HG03280 (cell line): Measurements from ENCODE around the gene NAALADL2.
"Not testable (repeated sequence)": the region's sequence is repeated elsewhere in the genome, so short reads cannot be mapped to it uniquely, and the experiment has no call there.

Experiments used
- ATAC-seq: cut with Tn5 transposase; IDR thresholded peaks from one replicate; pipeline ENCODE4 v1.9.1; 2021; ENCODE audit warnings: mild to moderate bottlenecking, moderate library complexity; ENCODE audit not compliant: unreplicated experiment

Gene NAALADL2

GRCh38 chr3:175792245-175792644 lies 933.1 kb downstream of the NAALADL2 start:
- ATAC-seq, result no peak

GRCh38 chr3:175798326-175798725 lies 939.2 kb downstream of the NAALADL2 start:
- no peak for ATAC-seq

GRCh38 chr3:175805825-175806224 lies 946.7 kb downstream of the NAALADL2 start:
- ATAC-seq, result no peak

- no peak for ATAC-seq
Observed at GRCh38 chr3:175807175-175807574, 948.0 kb downstream of the NAALADL2 start.

- ATAC-seq, result no peak
Observed at GRCh38 chr3:175818811-175819464, 959.8 kb downstream of the NAALADL2 start.

- not testable (repeated sequence) for ATAC-seq
Observed at GRCh38 chr3:175822766-175823491, 963.8 kb downstream of the NAALADL2 start.

GRCh38 chr3:175825016-175825580 lies 966.0 kb downstream of the NAALADL2 start:
- ATAC-seq, result not testable (repeated sequence)

- ATAC-seq, result no peak
Observed at GRCh38 chr3:175826759-175827158, 967.6 kb downstream of the NAALADL2 start.

- not testable (repeated sequence) for ATAC-seq
Observed at GRCh38 chr3:175829809-175830208, 970.7 kb downstream of the NAALADL2 start.

- ATAC-seq, result not testable (repeated sequence)
Observed at GRCh38 chr3:175835763-175836162, 976.6 kb downstream of the NAALADL2 start.

- no peak for ATAC-seq
Observed at GRCh38 chr3:175836617-175837016, 977.5 kb downstream of the NAALADL2 start.

GRCh38 chr3:175837962-175838361 lies 978.8 kb downstream of the NAALADL2 start:
- ATAC-seq, result no peak

- ATAC-seq, result no peak
Observed at GRCh38 chr3:175839366-175840005, 980.4 kb downstream of the NAALADL2 start.

- ATAC-seq, result no peak
Observed at GRCh38 chr3:175851541-175851940, 992.4 kb downstream of the NAALADL2 start.

- ATAC-seq, result no peak
Observed at GRCh38 chr3:175852560-175852959, 993.4 kb downstream of the NAALADL2 start.

- ATAC-seq, result no peak
Observed at GRCh38 chr3:175857666-175858270, 998.6 kb downstream of the NAALADL2 start.
